GM12874 (cell line): ENCODE measurements around the gene KLHL42.

Experiments
- CTCF ChIP-seq: IDR thresholded peaks from 2 replicates; pipeline ENCODE4 v1.5.1; 2011; ENCODE audit warnings: low read depth, mild to moderate bottlenecking, control low read depth, low read length, moderate library complexity; ENCODE audit not compliant: insufficient read depth

The KLHL42 gene

GRCh38 chr12:27822076-27822712 lies 42.2 kb downstream of the KLHL42 start:
- TF ChIP-seq CTCF, result no peak

- no peak for TF ChIP-seq CTCF
Measured at GRCh38 chr12:27823038-27823437, 43.0 kb downstream of the KLHL42 start.

- no peak for TF ChIP-seq CTCF
Measured at GRCh38 chr12:27824126-27824842, 44.3 kb downstream of the KLHL42 start.

- no peak for TF ChIP-seq CTCF
Measured at GRCh38 chr12:27826076-27826475, 46.0 kb downstream of the KLHL42 start.

- TF ChIP-seq CTCF, result no peak
Measured at GRCh38 chr12:27828196-27828595, 48.2 kb downstream of the KLHL42 start.

- TF ChIP-seq CTCF, result no peak
Measured at GRCh38 chr12:27838543-27839185, 58.6 kb downstream of the KLHL42 start.

- no peak for TF ChIP-seq CTCF
Measured at GRCh38 chr12:27840229-27840999, 60.4 kb downstream of the KLHL42 start.
